ENCODE data around the gene CIAPIN1. TPM values are rescaled to one million over a fixed set of nuclear protein-coding genes. Genes with fewer than 3 reads are reported as not detected.

Gene CIAPIN1
- total RNA-seq, 1 donor from 2014 or later = 52.3 TPM

DNA sequence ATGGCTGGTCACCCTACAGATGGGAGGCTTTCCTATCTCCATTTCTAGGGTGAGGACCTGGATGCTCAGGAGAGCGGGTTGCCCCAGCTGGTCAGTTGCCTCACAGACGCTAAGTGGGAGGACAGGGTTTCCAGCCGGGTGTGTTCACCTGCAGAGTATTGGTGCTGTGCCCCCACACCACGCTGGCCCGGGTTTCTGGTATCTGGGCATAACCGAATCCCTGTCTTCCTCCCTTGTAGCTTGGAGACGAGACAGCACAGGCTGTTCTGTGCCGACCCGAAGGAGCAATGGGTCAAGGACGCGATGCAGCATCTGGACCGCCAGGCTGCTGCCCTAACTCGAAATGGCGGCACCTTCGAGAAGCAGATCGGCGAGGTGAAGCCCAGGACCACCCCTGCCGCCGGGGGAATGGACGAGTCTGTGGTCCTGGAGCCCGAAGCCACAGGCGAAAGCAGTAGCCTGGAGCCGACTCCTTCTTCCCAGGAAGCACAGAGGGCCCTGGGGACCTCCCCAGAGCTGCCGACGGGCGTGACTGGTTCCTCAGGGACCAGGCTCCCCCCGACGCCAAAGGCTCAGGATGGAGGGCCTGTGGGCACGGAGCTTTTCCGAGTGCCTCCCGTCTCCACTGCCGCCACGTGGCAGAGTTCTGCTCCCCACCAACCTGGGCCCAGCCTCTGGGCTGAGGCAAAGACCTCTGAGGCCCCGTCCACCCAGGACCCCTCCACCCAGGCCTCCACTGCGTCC, 65.2 kb downstream of the CIAPIN1 start:
- H3K27ac Mint-ChIP-seq = peak overlapping the region; percentile 46
- DNase-seq = no peak

GRCh38 chr16:57380671-57381462, 66.3 kb downstream of the CIAPIN1 start:
- H3K4me3 Mint-ChIP-seq = no peak overlapping the region
- H3K27ac Mint-ChIP-seq = peak overlapping the region; percentile 46
- H3K4me1 Mint-ChIP-seq = peaks cover 73% of the 10 kb centered on the region
- ChIA-PET POLR2A (interaction anchor here (0.6 kb wide), 1 partner anchor 33 kb away, joined by 3 read pairs; no protein-coding TSS in a partner anchor), CTCF (interaction anchor here (1.4 to 1.5 kb wide), 2 partner anchors 36 to 80 kb away, joined by 3 to 5 read pairs; no protein-coding TSS in a partner anchor)
- H3K9me3 Mint-ChIP-seq = no peaks in the 10 kb centered on the region
- DNase-seq (no peak), ATAC-seq (ENCODE audit: low read depth) (no peak)
- intact Hi-C loops (cut with micrococcal nuclease) = no loop called here
- no peaks in the 10 kb centered on the region for H3K27me3 Mint-ChIP-seq
- no peaks in the 10 kb centered on the region for H3K36me3 Mint-ChIP-seq (ENCODE audit: low read depth)
- no peak for TF ChIP-seq CTCF (IDR thresholded peaks at IDR 0.05)

More for the DNA sequence above, 65.2 kb downstream of the CIAPIN1 start:
- POLR2A ChIA-PET = interaction anchor here (0.6 kb wide), 2 partner anchors 19 to 34 kb away, joined by 3 read pairs; no protein-coding TSS in a partner anchor
- Mint-ChIP-seq H3K27me3 (no peaks in the 10 kb centered on the region), H3K36me3 (ENCODE audit: low read depth) (no peaks in the 10 kb centered on the region), H3K4me3 (no peak overlapping the region), H3K4me1 (peaks cover 71% of the 10 kb centered on the region), H3K9me3 (no peaks in the 10 kb centered on the region)
- CTCF ChIA-PET = interaction anchor here (1.4 to 1.5 kb wide), 2 partner anchors 35 to 81 kb away, joined by 3 to 5 read pairs; no protein-coding TSS in a partner anchor
- ATAC-seq (ENCODE audit: low read depth) = no peak
- intact Hi-C loops (cut with micrococcal nuclease) = no loop called here
- TF ChIP-seq CTCF (IDR thresholded peaks at IDR 0.05) = no peak

DNA sequence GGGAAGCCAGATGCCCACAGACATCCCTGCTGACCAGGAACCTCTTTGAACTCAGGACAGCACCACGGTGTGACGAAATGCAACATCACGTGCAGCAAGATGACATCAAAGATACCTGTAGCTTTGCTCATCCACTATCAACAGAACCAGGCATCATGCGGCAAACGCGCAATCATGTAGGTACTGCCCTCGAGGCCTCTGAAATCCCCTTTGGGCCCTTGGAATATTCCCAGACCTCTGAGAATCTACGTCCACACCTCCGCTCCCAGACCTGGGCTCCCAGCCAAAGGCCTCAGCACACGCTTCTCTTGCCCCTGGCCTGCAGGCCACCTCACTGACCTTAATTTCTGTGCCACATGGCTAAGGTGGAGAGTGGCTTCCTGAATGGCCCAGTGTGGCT, 67.6 kb downstream of the CIAPIN1 start:
- H3K4me1 Mint-ChIP-seq = peaks cover 60% of the 10 kb centered on the region
- no peaks in the 10 kb centered on the region for H3K27me3 Mint-ChIP-seq
- no peak for TF ChIP-seq CTCF (IDR thresholded peaks at IDR 0.05)
- H3K27ac Mint-ChIP-seq = no peak overlapping the region
- CTCF ChIA-PET = no interaction called here
- H3K9me3 Mint-ChIP-seq = no peaks in the 10 kb centered on the region
- POLR2A ChIA-PET = interaction anchor here (0.6 kb wide), 1 partner anchor 9 kb away, joined by 13 read pairs; no protein-coding TSS in a partner anchor
- intact Hi-C loops (cut with micrococcal nuclease) = no loop called here
- ATAC-seq (ENCODE audit: low read depth) (no peak), DNase-seq (no peak)
- H3K36me3 Mint-ChIP-seq (ENCODE audit: low read depth) = no peaks in the 10 kb centered on the region
- no peak overlapping the region for H3K4me3 Mint-ChIP-seq

Other genes starting within 250 kb of the CIAPIN1 start
- 27.1 and 29.4 TPM in 2 replicates for gene ARL2BP, start 202.1 kb downstream of the CIAPIN1 start, total RNA-seq
- gene PLLP, start 162.7 kb downstream of the CIAPIN1 start, total RNA-seq = not detected in 2 replicates
- 276 and 288 TPM in 2 replicates for gene CCL22, start 88.6 kb downstream of the CIAPIN1 start, total RNA-seq
- gene CX3CL1, start 74.9 kb downstream of the CIAPIN1 start, total RNA-seq = 0.27 and 0.31 TPM in 2 replicates
- gene CCL17, start 42.6 kb downstream of the CIAPIN1 start, total RNA-seq = 6.7 and 7.0 TPM in 2 replicates
- 30.4 and 34.1 TPM in 2 replicates for gene COQ9, start 94 bp upstream of the CIAPIN1 start, total RNA-seq
- 52.2 and 56.6 TPM in 2 replicates for gene POLR2C, start 15.3 kb upstream of the CIAPIN1 start, total RNA-seq
- 0.66 and 0.73 TPM in 2 replicates for gene DOK4, start 39.1 kb upstream of the CIAPIN1 start, total RNA-seq
- 15.5 TPM in 2 replicates for gene CCDC102A, start 89.2 kb upstream of the CIAPIN1 start, total RNA-seq
- gene ADGRG5, start 95.3 kb upstream of the CIAPIN1 start, total RNA-seq = 22.2 and 23.0 TPM in 2 replicates
- 0.13 and 0.15 TPM in 2 replicates for gene ADGRG1, start 181.2 kb upstream of the CIAPIN1 start, total RNA-seq
- not detected in 2 replicates for gene ADGRG3, start 220.9 kb upstream of the CIAPIN1 start, total RNA-seq
- gene DRC7, start 247.4 kb upstream of the CIAPIN1 start, total RNA-seq = not detected in 2 replicates

All from activated B cell treated with CpG ODN at 0.5 μM for 24 hours (primary cell).